ENCODE measurements around the gene CENPS. TPM values are rescaled to one million over a fixed set of nuclear protein-coding genes. Genes with fewer than 3 reads are reported as not detected.
"Not testable (repeated sequence)": the region's sequence is repeated elsewhere in the genome, so short reads cannot be mapped to it uniquely, and the experiment has no call there.

The CENPS gene
- total RNA-seq, 2 experiments from 2014 or later = 10.0 to 11.5 TPM

DNA sequence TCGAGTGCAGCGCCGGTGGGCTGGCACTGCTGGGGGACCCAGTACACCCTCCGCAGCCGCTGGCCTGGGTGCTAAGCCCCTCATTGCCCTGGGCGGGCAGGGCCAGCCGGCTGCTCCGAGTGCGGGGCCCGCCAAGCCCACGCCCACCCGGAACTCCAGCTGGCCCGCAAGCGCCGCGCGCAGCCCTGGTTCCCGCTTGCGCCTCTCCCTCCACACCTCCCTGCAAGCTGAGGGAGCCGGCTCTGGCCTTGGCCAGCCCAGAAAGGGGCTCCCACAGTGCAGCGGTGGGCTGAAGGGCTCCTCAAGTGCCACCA, 3.7 kb upstream of the CENPS start:
- peaks cover 14% of the 10 kb centered on the region for H3K4me1 Mint-ChIP-seq
- H3K27ac Mint-ChIP-seq; H3K4me3 Mint-ChIP-seq; H3K9me3 Mint-ChIP-seq; H3K27me3 Mint-ChIP-seq; POLR2A ChIA-PET; H3K36me3 Mint-ChIP-seq; DNase-seq; ATAC-seq (ENCODE audit: low read depth): not testable (repeated sequence)

GRCh38 chr1:10428984-10429383, 1.2 kb upstream of the CENPS start:
- no peak overlapping the region for H3K27ac Mint-ChIP-seq
- ATAC-seq (ENCODE audit: low read depth) = no peak
- POLR2A ChIA-PET = interaction anchor here (0.9 to 3.1 kb wide), 2 partner anchors 14 to 66 kb away, joined by 6 to 24 read pairs; no protein-coding TSS in a partner anchor
- no peak for DNase-seq
- H3K4me3 Mint-ChIP-seq = no peak overlapping the region
- no peaks in the 10 kb centered on the region for H3K27me3 Mint-ChIP-seq
- peaks cover 19% of the 10 kb centered on the region for H3K4me1 Mint-ChIP-seq
- no peaks in the 10 kb centered on the region for H3K36me3 Mint-ChIP-seq
- H3K9me3 Mint-ChIP-seq = no peaks in the 10 kb centered on the region

- POLR2A ChIA-PET = interaction anchor here (0.5 to 3.1 kb wide), 7 partner anchors 13 to 557 kb away, joined by 3 to 24 read pairs (median 4); partner anchors contain the start of genes KIF1B and PGD
- no peaks in the 10 kb centered on the region for H3K27me3 Mint-ChIP-seq
- no peak for DNase-seq
- peak; percentile 5 for ATAC-seq (ENCODE audit: low read depth)
- H3K4me3 Mint-ChIP-seq = peak overlapping the region; percentile 92
- peak overlapping the region; percentile 91 for H3K27ac Mint-ChIP-seq
- no peaks in the 10 kb centered on the region for H3K36me3 Mint-ChIP-seq
- H3K4me1 Mint-ChIP-seq = peaks cover 19% of the 10 kb centered on the region
- H3K9me3 Mint-ChIP-seq = no peaks in the 10 kb centered on the region
These were observed 391 bp upstream of the CENPS start for GRCh38 chr1:10429868-10430215.

- Mint-ChIP-seq H3K36me3 (no peaks in the 10 kb centered on the region), H3K27ac (peak overlapping the region; percentile 83), H3K9me3 (no peaks in the 10 kb centered on the region), H3K27me3 (no peaks in the 10 kb centered on the region), H3K4me1 (peaks cover 19% of the 10 kb centered on the region), H3K4me3 (peak overlapping the region; percentile 92)
- no peak for DNase-seq
- peak; percentile 5 for ATAC-seq (ENCODE audit: low read depth)
- POLR2A ChIA-PET = interaction anchor here (0.6 to 3.1 kb wide), 9 partner anchors 9 to 246 kb away, joined by 3 to 24 read pairs (median 3); partner anchors contain the start of gene PGD
These were observed 967 bp downstream of the CENPS start for GRCh38 chr1:10431070-10431730.

DNA sequence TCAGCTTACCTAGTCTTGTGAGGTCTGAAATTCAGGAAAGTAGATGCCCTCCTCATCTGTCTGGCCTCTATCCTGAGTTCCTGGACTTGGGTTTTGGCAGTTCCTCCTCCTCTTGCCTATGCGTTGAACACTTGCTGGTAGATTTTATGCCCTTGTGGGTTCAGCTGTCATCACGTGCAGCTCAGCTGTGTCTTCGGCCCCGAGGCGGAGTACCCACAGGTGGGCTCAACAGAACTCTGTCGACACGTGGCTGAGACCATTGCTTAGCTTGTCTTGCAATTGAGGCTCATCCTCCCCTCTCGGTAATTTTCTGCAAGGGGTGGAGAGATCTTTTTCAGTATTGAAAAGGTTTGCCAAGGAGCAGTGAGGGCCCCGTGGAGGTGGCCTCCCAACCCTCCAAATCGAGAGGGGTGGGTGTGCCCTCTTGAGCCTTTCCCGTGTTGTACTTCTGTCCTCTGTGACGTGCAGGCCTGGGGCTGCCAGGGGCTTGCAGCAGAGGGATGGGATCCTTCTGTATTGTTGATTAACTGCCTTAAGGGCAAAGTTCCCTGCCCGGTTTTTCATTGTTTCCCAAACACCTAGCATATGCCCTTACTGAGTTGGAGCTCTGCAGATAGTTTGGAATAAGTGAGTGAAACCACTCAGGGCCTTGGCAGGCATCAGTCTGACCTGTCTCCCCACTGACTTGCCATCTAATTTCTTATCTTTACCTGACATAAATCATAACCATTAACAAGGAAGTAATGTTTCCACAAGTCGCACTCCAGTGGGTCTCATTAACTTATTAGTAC, 2.9 kb downstream of the CENPS start:
- Mint-ChIP-seq H3K4me3 (no peak overlapping the region), H3K36me3 (no peaks in the 10 kb centered on the region), H3K27ac (no peak overlapping the region), H3K27me3 (no peaks in the 10 kb centered on the region), H3K9me3 (no peaks in the 10 kb centered on the region), H3K4me1 (peaks cover 17% of the 10 kb centered on the region)
- no peak for DNase-seq
- ATAC-seq (ENCODE audit: low read depth) = no peak
- POLR2A ChIA-PET = no interaction called here

- Mint-ChIP-seq H3K9me3 (no peaks in the 10 kb centered on the region), H3K27me3 (no peaks in the 10 kb centered on the region), H3K4me1 (peaks cover 15% of the 10 kb centered on the region), H3K36me3 (no peaks in the 10 kb centered on the region), H3K4me3 (no peak overlapping the region), H3K27ac (no peak overlapping the region)
- DNase-seq (no peak), ATAC-seq (ENCODE audit: low read depth) (no peak)
- POLR2A ChIA-PET = no interaction called here
These were observed 3.6 kb downstream of the CENPS start for GRCh38 chr1:10433790-10434189.

GRCh38 chr1:10434590-10434989, 4.4 kb downstream of the CENPS start:
- Mint-ChIP-seq H3K27ac (no peak overlapping the region), H3K4me1 (peaks cover 14% of the 10 kb centered on the region), H3K36me3 (no peaks in the 10 kb centered on the region), H3K9me3 (no peaks in the 10 kb centered on the region), H3K27me3 (no peaks in the 10 kb centered on the region), H3K4me3 (no peak overlapping the region)
- DNase-seq = no peak
- POLR2A ChIA-PET = interaction anchor here (0.6 kb wide), 1 partner anchor 320 kb away, joined by 4 read pairs; no protein-coding TSS in a partner anchor
- ATAC-seq (ENCODE audit: low read depth) = no peak

DNA sequence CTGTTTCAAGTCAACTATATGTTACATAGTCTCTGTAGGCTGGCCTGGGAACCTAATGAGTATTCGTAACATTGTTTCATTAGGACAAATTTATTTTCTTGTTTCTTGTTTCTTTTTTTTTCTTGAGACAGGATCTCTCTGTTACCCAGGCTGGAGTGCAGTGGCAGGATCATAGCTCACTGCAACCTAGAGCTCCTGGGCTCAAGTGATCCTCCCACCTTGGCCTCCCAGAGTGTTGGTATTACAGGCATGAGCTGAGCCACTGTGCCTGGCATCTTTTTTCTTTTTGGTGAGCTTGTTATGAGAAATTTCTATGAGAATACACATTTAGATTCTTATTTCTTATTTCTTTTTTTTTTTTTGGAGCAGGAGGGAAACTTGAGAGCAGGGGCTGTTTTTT, 6.8 kb downstream of the CENPS start:
- POLR2A ChIA-PET = interaction anchor here (0.6 kb wide), 1 partner anchor 234 kb away, joined by 3 read pairs; no protein-coding TSS in a partner anchor
- ATAC-seq (ENCODE audit: low read depth) (no peak), DNase-seq (no peak)

DNA sequence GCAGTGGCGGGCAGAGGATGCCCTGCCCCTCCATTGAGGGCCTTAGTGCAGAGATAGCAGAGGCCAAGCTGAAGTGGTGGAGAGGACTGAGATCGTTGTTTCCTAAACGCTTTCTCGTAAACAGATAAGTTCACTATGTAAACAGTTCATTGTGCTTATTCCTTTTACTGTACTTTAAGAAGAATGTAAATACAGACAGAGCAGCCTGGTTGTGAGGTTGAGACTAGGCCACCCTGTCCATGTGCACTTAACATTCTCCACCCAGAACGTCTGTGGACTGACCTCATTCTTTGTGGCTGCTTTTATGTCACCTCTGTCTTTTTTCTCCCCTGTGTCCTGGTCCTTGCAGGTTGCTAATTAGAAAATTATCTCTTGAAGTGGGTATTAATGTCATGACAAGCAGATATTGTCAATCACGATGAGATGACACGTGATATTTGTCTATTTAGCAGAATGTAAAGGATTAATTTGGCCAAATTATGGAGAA, 8.5 kb downstream of the CENPS start:
- Mint-ChIP-seq H3K27me3 (no peaks in the 10 kb centered on the region), H3K4me3 (no peak overlapping the region), H3K27ac (no peak overlapping the region), H3K9me3 (no peaks in the 10 kb centered on the region), H3K4me1 (no peaks in the 10 kb centered on the region), H3K36me3 (no peaks in the 10 kb centered on the region)
- DNase-seq = no peak
- ATAC-seq (ENCODE audit: low read depth) = no peak
- POLR2A ChIA-PET = no interaction called here

More for the DNA sequence above, 6.8 kb downstream of the CENPS start:
- H3K4me3 Mint-ChIP-seq = no peak overlapping the region
- no peak overlapping the region for H3K27ac Mint-ChIP-seq
- H3K36me3 Mint-ChIP-seq = no peaks in the 10 kb centered on the region
- H3K9me3 Mint-ChIP-seq = no peaks in the 10 kb centered on the region
- peaks cover 4% of the 10 kb centered on the region for H3K4me1 Mint-ChIP-seq
- no peaks in the 10 kb centered on the region for H3K27me3 Mint-ChIP-seq

- H3K9me3 Mint-ChIP-seq = no peaks in the 10 kb centered on the region
- POLR2A ChIA-PET = interaction anchor here (1.1 kb wide), 1 partner anchor 9 kb away, joined by 3 read pairs; no protein-coding TSS in a partner anchor
- no peak overlapping the region for H3K4me3 Mint-ChIP-seq
- H3K27ac Mint-ChIP-seq = no peak overlapping the region
- ATAC-seq (ENCODE audit: low read depth) (no peak), DNase-seq (no peak)
- H3K4me1 Mint-ChIP-seq = no peaks in the 10 kb centered on the region
- no peaks in the 10 kb centered on the region for H3K36me3 Mint-ChIP-seq
- H3K27me3 Mint-ChIP-seq = no peaks in the 10 kb centered on the region
These were observed 10.1 kb downstream of the CENPS start for GRCh38 chr1:10440305-10440704.

DNA sequence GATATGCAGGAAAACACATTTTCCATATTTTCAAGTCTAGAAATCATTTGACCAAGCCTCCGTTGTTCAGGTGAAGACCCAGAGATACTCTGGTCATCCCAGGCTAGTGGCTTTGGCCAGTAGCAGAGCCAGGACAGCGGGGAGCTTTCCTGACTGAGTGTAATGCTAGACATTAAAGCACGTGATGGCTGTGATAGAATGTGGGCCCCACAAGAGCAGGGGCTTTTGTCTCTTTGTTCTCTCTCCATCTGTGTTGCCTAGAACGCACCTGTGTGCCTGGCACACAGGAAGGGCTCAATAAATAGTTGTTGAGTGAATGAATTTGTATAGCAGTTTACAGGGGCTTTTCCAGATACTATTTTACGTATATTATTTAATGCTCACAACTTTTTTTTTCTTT, 10.6 kb downstream of the CENPS start:
- H3K4me1 Mint-ChIP-seq = no peaks in the 10 kb centered on the region
- no peaks in the 10 kb centered on the region for H3K36me3 Mint-ChIP-seq
- DNase-seq (no peak), ATAC-seq (ENCODE audit: low read depth) (no peak)
- H3K27ac Mint-ChIP-seq = no peak overlapping the region
- POLR2A ChIA-PET = interaction anchor here (1.1 kb wide), 1 partner anchor 10 kb away, joined by 3 read pairs; no protein-coding TSS in a partner anchor
- no peaks in the 10 kb centered on the region for H3K9me3 Mint-ChIP-seq
- H3K4me3 Mint-ChIP-seq = no peak overlapping the region
- H3K27me3 Mint-ChIP-seq = no peaks in the 10 kb centered on the region

- Mint-ChIP-seq H3K27me3 (no peaks in the 10 kb centered on the region), H3K9me3 (no peaks in the 10 kb centered on the region), H3K27ac (no peak overlapping the region), H3K4me1 (no peaks in the 10 kb centered on the region), H3K36me3 (no peaks in the 10 kb centered on the region), H3K4me3 (no peak overlapping the region)
- no peak for DNase-seq
- POLR2A ChIA-PET = no interaction called here
- no peak for ATAC-seq (ENCODE audit: low read depth)
These were observed 14.0 kb downstream of the CENPS start for GRCh38 chr1:10444248-10444647.

- H3K4me1 Mint-ChIP-seq = no peaks in the 10 kb centered on the region
- ATAC-seq (ENCODE audit: low read depth) (no peak), DNase-seq (no peak)
- H3K27me3 Mint-ChIP-seq = no peaks in the 10 kb centered on the region
- POLR2A ChIA-PET = no interaction called here
- H3K9me3 Mint-ChIP-seq = no peaks in the 10 kb centered on the region
- H3K36me3 Mint-ChIP-seq = no peaks in the 10 kb centered on the region
- H3K4me3 Mint-ChIP-seq = no peak overlapping the region
- no peak overlapping the region for H3K27ac Mint-ChIP-seq
These were observed 14.7 kb downstream of the CENPS start for GRCh38 chr1:10444795-10445397.
